GM18861 (cell line): ENCODE data around the gene IP6K3.

Experiments
- ATAC-seq: cut with Tn5 transposase; IDR thresholded peaks from one replicate; pipeline ENCODE4 v1.9.1; 2021; ENCODE audit not compliant: unreplicated experiment

IP6K3 gene

DNA sequence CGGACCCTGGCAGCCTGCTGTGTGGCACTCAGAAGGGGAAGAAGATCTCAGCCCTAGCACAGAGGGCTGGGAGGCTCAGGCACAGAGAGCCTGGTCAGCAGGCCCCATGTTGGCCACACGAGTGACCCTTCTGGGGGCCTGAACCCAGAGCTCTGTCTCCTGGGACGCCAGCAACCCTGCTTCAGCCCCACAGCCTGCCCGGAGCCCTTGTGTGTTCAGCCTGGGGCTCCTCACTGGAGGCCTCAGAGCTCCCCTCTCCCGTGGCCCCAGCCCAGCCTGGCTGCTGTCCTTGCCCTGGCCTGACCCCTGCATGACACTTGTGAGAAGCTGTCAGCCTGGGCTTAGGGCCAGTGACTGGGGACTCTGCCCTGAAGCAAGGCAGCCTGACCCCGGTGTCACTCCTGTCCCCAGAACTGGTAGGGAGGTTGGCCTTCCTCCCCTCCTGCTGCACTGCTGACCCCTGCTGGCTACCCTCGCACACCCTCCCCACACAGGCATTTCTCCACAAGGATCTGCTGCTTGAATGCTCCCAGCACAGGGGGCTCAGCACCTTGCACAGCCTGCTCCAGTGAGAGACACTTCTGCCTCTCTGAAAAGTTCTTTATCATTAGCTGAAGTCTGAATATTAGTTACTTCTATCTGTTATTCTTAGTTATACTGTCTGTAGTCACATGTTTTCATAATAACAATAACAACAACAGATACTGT lies 15.4 kb upstream of the IP6K3 start:
- ATAC-seq: no peak

- ATAC-seq: no peak
Measured at GRCh38 chr6:33761581-33761921, 14.8 kb upstream of the IP6K3 start.

DNA sequence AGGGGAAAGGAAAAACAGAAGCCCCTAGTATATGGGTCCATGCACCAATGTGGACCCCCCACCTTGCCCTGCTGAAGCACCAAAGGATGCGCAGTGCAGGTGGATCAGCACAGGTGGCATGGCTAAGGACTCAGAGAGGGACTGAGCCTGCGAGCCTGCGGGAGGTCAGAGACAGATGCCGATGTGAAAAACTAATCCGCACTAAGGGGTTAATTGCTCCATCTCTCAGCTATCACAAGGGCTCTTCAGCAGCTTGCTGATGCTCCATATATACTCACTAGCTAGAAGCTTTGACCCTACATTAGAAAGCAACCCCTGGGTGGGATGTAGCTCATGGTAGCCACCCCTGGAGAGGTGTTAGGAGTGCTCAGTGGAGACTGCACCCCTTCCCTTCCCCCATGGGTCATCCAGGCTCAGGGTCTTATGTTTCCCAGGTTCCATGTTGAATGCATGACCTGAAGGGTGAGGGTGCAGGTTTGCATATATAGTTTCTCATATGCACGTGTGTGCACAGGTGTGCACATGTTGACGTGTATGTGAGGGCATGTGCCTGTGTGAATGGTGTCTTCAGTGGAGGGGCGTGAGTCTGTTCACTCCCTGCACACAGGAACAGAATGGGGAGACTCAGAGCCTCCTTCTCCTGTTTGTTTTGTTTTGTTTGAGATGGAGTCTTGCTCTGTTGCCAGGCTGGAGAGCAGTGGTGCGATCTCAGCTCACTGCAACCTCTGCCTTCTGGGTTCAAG lies 13.4 kb upstream of the IP6K3 start:
- no peak for ATAC-seq

GRCh38 chr6:33758815-33759216 lies 12.1 kb upstream of the IP6K3 start:
- ATAC-seq: no peak

GRCh38 chr6:33757906-33758305 lies 11.2 kb upstream of the IP6K3 start:
- no peak for ATAC-seq

- no peak for ATAC-seq
Measured at GRCh38 chr6:33757113-33757512, 10.4 kb upstream of the IP6K3 start.

GRCh38 chr6:33756211-33756954 lies 9.7 kb upstream of the IP6K3 start:
- no peak for ATAC-seq

DNA sequence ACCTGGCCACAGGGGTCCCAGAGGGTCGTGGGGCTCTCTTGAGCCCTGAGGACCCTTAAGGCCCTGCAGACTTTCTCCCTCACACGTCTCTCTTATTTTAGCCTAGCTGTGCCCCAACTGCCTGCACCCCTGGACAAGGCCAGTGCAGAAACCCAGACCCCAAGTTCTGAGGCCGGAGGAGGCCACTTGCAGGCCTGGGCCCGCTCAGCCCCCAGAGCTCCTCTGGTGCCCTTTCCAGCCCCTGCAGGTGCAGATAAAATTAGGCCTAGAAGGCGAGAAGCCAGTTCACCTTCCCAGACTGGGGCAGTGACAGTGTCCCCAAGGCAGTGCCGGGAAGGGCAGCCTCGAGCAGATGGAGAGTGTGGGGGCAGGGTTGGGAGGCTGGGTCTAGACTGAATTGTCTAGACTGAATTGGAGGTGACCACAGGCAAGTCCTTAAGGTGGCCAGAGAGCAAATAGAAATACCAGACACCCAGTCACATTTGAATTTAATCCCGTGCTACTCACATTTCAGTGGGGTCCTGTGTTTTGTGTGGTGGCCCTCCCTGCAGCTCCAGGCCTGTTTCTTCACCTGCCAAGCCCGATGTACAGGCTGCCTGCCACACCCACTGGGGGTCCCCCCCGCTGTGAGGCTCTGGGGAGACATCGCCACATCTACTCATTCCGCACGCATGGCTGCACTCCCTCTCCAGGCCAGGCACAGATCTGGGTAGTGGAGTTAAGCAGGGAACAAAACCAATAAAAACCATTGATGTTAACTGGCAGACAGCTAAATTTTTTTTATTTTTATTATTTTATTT lies 8.6 kb upstream of the IP6K3 start:
- ATAC-seq: no peak

GRCh38 chr6:33754222-33754621 lies 7.5 kb upstream of the IP6K3 start:
- no peak for ATAC-seq

DNA sequence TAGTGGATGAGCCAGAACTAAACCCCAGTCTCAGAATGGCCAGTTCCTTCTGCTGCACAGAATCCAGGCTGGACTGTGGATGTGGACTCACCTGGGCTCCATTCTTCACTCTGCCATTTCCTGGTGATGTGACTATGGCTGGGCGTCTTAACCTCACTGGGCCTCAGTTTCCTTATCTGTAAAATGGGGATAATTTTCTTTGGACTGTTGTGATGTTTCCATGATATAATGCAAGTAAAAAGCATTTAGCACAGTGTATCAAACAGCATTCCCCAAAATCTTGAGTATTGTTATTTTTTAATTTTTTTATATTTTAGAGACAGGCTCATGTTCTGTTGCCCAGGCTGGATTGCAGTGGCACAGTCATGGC lies 5.9 kb upstream of the IP6K3 start:
- no peak for ATAC-seq

- no peak for ATAC-seq
Measured at GRCh38 chr6:33751771-33752645, 5.3 kb upstream of the IP6K3 start.

- no peak for ATAC-seq
Measured at GRCh38 chr6:33750244-33750991, 3.7 kb upstream of the IP6K3 start.

DNA sequence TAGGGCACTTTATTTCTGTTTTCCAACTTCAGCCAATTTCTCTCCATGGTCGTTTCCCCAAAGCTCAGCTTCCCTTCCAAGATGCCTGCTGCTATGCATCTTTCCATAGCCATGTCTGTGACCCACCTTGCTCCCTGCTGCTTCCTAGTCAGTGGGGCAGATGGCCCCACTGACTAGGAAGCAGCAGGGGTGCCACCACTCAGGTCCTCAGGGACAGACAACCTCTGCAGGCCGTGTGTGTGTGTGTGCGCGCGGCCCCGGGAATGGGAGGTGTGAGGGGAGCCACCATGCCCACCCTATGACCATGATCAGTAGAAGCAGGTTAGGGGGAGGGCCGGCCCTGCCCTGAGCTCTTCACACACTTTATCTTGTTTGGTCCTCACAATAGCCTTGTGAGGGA lies 2.7 kb upstream of the IP6K3 start:
- no peak for ATAC-seq

DNA sequence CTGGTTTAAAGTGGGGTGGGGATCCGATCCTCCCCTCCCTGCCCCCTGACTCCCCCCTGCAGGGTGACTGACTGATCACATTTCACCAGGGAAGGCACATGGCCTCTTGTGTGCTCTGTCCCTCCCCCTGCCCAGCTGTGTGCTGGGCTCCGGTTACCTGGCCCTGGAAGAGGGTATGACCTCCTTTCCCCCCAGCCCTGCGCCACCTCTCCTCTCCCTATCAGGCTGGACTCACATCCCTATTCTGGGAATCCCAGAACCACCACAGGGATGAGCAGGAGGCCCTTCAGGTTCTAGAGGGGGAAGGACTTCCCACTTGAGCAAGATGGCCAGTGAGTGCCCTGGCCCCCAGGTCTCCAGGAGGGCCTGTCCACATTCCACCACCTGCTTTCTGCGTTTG lies 2.1 kb upstream of the IP6K3 start:
- ATAC-seq: no peak

DNA sequence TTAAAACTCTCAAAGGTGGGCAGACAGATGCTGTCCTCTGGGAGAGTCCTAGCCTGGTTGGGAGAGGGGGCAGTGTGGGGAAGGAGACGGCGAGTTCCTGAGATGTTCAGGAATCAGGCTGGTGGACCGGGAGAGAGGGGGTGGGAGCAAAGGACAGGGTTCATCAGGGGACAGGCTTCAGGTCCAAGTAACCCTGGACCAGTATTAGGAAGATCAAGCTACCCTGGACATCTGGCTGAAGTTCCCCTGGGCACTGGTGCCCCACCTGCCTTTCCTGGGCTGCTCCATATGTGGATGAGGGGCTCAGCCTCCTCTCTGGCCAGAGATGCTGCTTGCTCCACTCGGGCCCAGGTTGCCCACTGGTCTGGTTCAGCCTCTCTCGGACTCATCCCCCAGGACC lies 1.1 kb upstream of the IP6K3 start:
- no peak for ATAC-seq

DNA sequence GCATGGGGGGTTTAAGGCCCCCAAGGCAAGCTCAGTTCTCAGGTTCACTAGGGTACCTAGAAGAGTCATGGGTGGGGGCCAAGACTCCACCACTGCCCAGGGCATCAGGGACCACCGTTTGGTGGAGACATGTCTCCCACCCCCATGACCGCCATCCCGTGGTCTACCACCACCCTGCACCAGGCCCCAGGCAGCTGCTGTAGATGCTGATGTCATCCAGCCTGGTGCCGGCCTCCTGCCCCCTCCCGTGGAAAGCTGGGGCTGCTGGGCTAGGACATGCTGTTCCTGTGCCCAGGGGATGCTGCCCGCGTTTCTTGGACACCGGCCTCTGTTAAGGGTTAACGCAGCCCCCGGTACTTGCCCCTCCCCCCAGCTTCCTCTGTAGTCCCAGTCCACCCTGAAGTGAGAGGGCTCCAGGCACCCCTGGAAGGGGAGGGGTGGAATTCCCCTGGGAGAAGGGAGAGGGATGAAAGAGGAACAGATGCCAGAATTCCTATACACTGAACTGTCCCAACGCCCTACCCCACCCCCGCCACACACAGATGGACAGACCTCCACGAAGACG lies 587 bp downstream of the IP6K3 start:
- no peak for ATAC-seq

GRCh38 chr6:33745548-33745947 lies 1.2 kb downstream of the IP6K3 start:
- no peak for ATAC-seq

DNA sequence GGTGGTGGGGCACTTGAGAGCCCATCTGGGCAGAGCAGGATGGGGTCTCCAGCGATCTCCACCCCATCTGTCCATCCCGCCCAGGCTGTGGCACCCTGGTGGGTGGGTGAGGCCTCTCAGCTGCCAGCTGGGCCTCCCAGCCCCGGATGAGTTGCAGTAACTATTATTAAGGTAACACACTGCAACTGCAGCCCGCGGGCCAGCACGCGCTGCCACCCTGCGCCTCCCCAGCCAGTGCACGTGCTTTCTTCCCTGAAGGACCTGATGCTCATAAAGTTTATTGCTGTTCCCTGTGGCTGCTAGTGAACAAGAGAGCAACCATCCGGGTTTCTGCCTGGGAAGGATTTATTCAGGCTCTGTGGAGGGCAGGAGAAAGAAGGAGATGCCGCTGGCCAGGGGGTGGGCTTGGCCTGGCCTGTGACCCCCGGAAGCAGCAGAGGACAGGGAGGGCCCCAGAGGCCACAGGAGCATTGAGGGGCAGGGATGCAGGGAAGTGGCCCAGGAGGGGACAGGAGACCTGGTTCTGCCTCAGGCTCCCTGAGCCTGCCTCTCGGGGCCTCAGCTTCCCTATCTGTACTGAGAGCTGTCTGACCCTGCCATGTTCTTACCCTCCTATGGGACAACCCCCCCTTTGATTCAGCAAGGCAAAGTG lies 1.7 kb downstream of the IP6K3 start:
- ATAC-seq: no peak
